Measurements from ENCODE around the gene DGCR8.

- TF ChIP-seq CTCF (IDR thresholded peaks at IDR 0.05) (no peak), POLR2A (IDR thresholded peaks at IDR 0.05) (peak; percentile 50)
Measured at GRCh38 chr22:20130731-20131596, 50.9 kb downstream of the DGCR8 start.

Data from right lobe of liver (tissue), 4 donors.